H9 (cell line): ENCODE data around the gene CYP4V2. TPM values are rescaled to one million over a fixed set of nuclear protein-coding genes. Genes with fewer than 3 reads are reported as not detected.

Source experiments
- DNase-seq: peaks from one replicate; pipeline ENCODE4 v3.0.0-alpha.2; 2017
- H2AFZ ChIP-seq: one replicate; pipeline ENCODE4 v1.6.1; 2013; ENCODE audit warnings: mild to moderate bottlenecking, low read length, control low read depth, moderate library complexity
- H2AK5ac ChIP-seq: 2 replicates; pipeline ENCODE4 v1.6.1; 2013; ENCODE audit warnings: low read length, control low read depth, mixed read lengths; ENCODE audit not compliant: insufficient read length
- H2BK120ac ChIP-seq: one replicate; pipeline ENCODE4 v1.6.1; 2013; ENCODE audit warnings: low read depth, mild to moderate bottlenecking, low read length, control low read depth, inconsistent platforms; ENCODE audit not compliant: poor library complexity, severe bottlenecking
- H2BK12ac ChIP-seq: 2 replicates; pipeline ENCODE4 v1.6.1; 2013; ENCODE audit warnings: low read length, control low read depth, mixed read lengths, low read depth; ENCODE audit not compliant: insufficient read length
- H2BK15ac ChIP-seq: 2 replicates; pipeline ENCODE4 v1.6.1; 2013; ENCODE audit warnings: low read depth, low read length, control low read depth
- H2BK20ac ChIP-seq: one replicate; pipeline ENCODE4 v1.6.1; 2013; ENCODE audit warnings: low read depth, mild to moderate bottlenecking, low read length, control low read depth, inconsistent platforms; ENCODE audit not compliant: poor library complexity, severe bottlenecking
- H2BK5ac ChIP-seq: 2 replicates; pipeline ENCODE4 v1.6.1; 2013; ENCODE audit warnings: low read length, control low read depth, mixed read lengths; ENCODE audit not compliant: insufficient read length
- H3K14ac ChIP-seq: 2 replicates; pipeline ENCODE4 v1.6.1; 2013; ENCODE audit warnings: low read length, control low read depth; ENCODE audit not compliant: insufficient read depth
- H3K18ac ChIP-seq: 2 replicates; pipeline ENCODE4 v1.6.1; 2013; ENCODE audit warnings: low read depth, mild to moderate bottlenecking, mixed read lengths, low read length, control low read depth; ENCODE audit not compliant: insufficient read length
- H3K23ac ChIP-seq: 2 replicates; pipeline ENCODE4 v1.6.1; 2013; ENCODE audit warnings: low read length, control low read depth, mixed read lengths, low read depth; ENCODE audit not compliant: insufficient read length
- H3K23me2 ChIP-seq: 2 replicates; pipeline ENCODE4 v1.6.1; 2013; ENCODE audit warnings: low read depth, mild to moderate bottlenecking, mixed read lengths, low read length, control low read depth; ENCODE audit not compliant: insufficient read length, poor library complexity, severe bottlenecking
- H3K27ac ChIP-seq: 2 replicates; pipeline ENCODE4 v1.5.1; 2013; ENCODE audit warnings: low read length, control low read depth, mixed read lengths, low read depth; ENCODE audit not compliant: insufficient read length
- H3K27me3 ChIP-seq: 2 replicates; pipeline ENCODE4 v1.6.1; 2013; ENCODE audit warnings: low read length, control low read depth, inconsistent platforms; ENCODE audit not compliant: insufficient read depth
- H3K4ac ChIP-seq: 2 replicates; pipeline ENCODE4 v1.6.1; 2013; ENCODE audit warnings: low read depth, mild to moderate bottlenecking, control low read depth, inconsistent platforms, low read length, moderate library complexity
- H3K4me1 ChIP-seq: 2 replicates; pipeline ENCODE4 v1.6.1; 2013; ENCODE audit warnings: low read length, control low read depth, inconsistent platforms; ENCODE audit not compliant: insufficient read depth
- H3K4me2 ChIP-seq: 2 replicates; pipeline ENCODE4 v1.6.1; 2013; ENCODE audit warnings: low read length, control low read depth, mixed read lengths; ENCODE audit not compliant: insufficient read length, insufficient read depth
- H3K56ac ChIP-seq: 2 replicates; pipeline ENCODE4 v1.6.1; 2013; ENCODE audit warnings: low read depth, mild to moderate bottlenecking, mixed read lengths, low read length, control low read depth; ENCODE audit not compliant: insufficient read length
- H3K79me1 ChIP-seq: 2 replicates; pipeline ENCODE4 v1.6.1; 2013; ENCODE audit warnings: low read depth, mild to moderate bottlenecking, moderate library complexity, low read length, control low read depth, inconsistent platforms; ENCODE audit not compliant: insufficient read depth, poor library complexity, severe bottlenecking
- H3K79me2 ChIP-seq: 2 replicates; pipeline ENCODE4 v1.6.1; 2013; ENCODE audit warnings: low read length, control low read depth, inconsistent platforms; ENCODE audit not compliant: insufficient read depth
- H3K9ac ChIP-seq: 2 replicates; pipeline ENCODE4 v1.6.1; 2013; ENCODE audit warnings: low read length, control low read depth, mixed read lengths; ENCODE audit not compliant: insufficient read length; ENCODE audit errors: extremely low read depth
- H3K9me3 ChIP-seq: one replicate; pipeline ENCODE4 v1.6.1; 2013; ENCODE audit warnings: low read depth, low read length, inconsistent platforms; ENCODE audit not compliant: control insufficient read depth
- H3T11ph ChIP-seq: one replicate; pipeline ENCODE4 v1.6.1; 2013; ENCODE audit warnings: mild to moderate bottlenecking, low read length, control low read depth, inconsistent platforms
- H4K20me1 ChIP-seq: one replicate; pipeline ENCODE4 v1.6.1; 2013; ENCODE audit not compliant: control insufficient read depth, insufficient read length, insufficient read depth
- H4K5ac ChIP-seq: 2 replicates; pipeline ENCODE4 v1.6.1; 2013; ENCODE audit warnings: low read depth, mild to moderate bottlenecking, mixed read lengths, low read length, control low read depth; ENCODE audit not compliant: insufficient read length
- H4K8ac ChIP-seq: replicated peaks from 2 replicates; pipeline ENCODE4 v1.6.1; 2013; ENCODE audit warnings: low read length, control low read depth, mixed read lengths, low read depth; ENCODE audit not compliant: insufficient read length
- H4K91ac ChIP-seq: 2 replicates; pipeline ENCODE4 v1.6.1; 2013; ENCODE audit warnings: low read depth, mild to moderate bottlenecking, moderate library complexity, mixed read lengths, low read length, control low read depth; ENCODE audit not compliant: insufficient read length
- H3K27ac Mint-ChIP-seq, 3 experiments: 2 replicates in 2 of 3; 3 replicates in 1 of 3; pipeline ENCODE4 v1.8.0; 2020 to 2021; ENCODE audit warnings: mixed read lengths in 3 of 3, mild to moderate bottlenecking in 1 of 3, moderate library complexity in 1 of 3
- H3K27me3 Mint-ChIP-seq: 2 replicates; pipeline ENCODE4 v1.8.0; 2021; ENCODE audit warnings: low read depth, mild to moderate bottlenecking, moderate library complexity, mixed read lengths
- H3K36me3 Mint-ChIP-seq, 3 experiments: 2 replicates in 2 of 3; 3 replicates in 1 of 3; pipeline ENCODE4 v1.8.0; 2020 to 2021; ENCODE audit warnings: low read depth in 3 of 3, mixed read lengths in 3 of 3; ENCODE audit not compliant: insufficient read depth in 1 of 3
- H3K4me1 Mint-ChIP-seq, 2 experiments: 2 replicates each; pipeline ENCODE4 v1.8.0; 2020; ENCODE audit warnings: mixed read lengths in 2 of 2
- H3K4me3 Mint-ChIP-seq, 2 experiments: 2 replicates in 1 of 2; 3 replicates in 1 of 2; pipeline ENCODE4 v1.8.0; 2020 to 2021; ENCODE audit warnings: mild to moderate bottlenecking in 2 of 2, mixed read lengths in 2 of 2, moderate library complexity in 1 of 2
- H3K9me3 Mint-ChIP-seq, 2 experiments: 2 replicates in 1 of 2; 3 replicates in 1 of 2; pipeline ENCODE4 v1.8.0; 2020; ENCODE audit warnings: mild to moderate bottlenecking in 2 of 2, mixed read lengths in 2 of 2, moderate library complexity in 1 of 2
- WGBS: extraction: QIAGEN DNeasy Blood & Tissue Kit; methylation state at CpG from one replicate; pipeline ENCODE4 v1.1.7; 2013; ENCODE audit warnings: missing lambda C conversion rate, low lambda C conversion rate, mixed read lengths; ENCODE audit not compliant: insufficient read length; ENCODE audit errors: extremely low coverage; 5-methylcytosine and 5-hydroxymethylcytosine counted together
- total RNA-seq: library from RNA; stranded (reverse); gene quantifications from 2 replicates; pipeline ENCODE4 v1.2.1, GENCODE V29; 2021
- TF ChIP-seq, protein P1 (sequence below): fragments of 200-600 bp; sonication (generic); conservative IDR thresholded peaks from 3 replicates; pipeline ENCODE4 v1.8.0; 2021; ENCODE audit warnings: antibody characterized with exemption, mild to moderate bottlenecking

Gene CYP4V2
- total RNA-seq, 1 experiment from 2014 or later: 1.0 TPM

- Histone ChIP-seq H4K20me1 (no peaks in the 10 kb centered on the region), H2BK5ac (no peak overlapping the region), H4K91ac (no peak overlapping the region), H4K8ac (no peak overlapping the region), H2AFZ (no peak overlapping the region), H3K23me2 (no peaks in the 10 kb centered on the region), H3K9me3 (no peaks in the 10 kb centered on the region), H2BK120ac (no peak overlapping the region), H3K14ac (no peak overlapping the region), H3K23ac (no peak overlapping the region), H2BK20ac (no peak overlapping the region), H2AK5ac (no peak overlapping the region), H3T11ph (no peak overlapping the region), H3K4me1 (no peaks in the 10 kb centered on the region), H3K4ac (no peak overlapping the region), H3K56ac (no peak overlapping the region), H2BK15ac (no peak overlapping the region), H3K79me2 (no peaks in the 10 kb centered on the region), H4K5ac (no peak overlapping the region), H3K27ac (no peak overlapping the region), H2BK12ac (no peak overlapping the region), H3K18ac (no peak overlapping the region), H3K9ac (no peak overlapping the region), H3K27me3 (no peaks in the 10 kb centered on the region), H3K4me2 (no peak overlapping the region), H3K79me1 (no peaks in the 10 kb centered on the region)
- Mint-ChIP-seq H3K27ac (no peak overlapping the region), H3K9me3 (0 out of 5 replicates have a peak, but pooled peaks cover 0 to 8% of the 10 kb centered on the region in 2 experiments), H3K27me3 (no peaks in the 10 kb centered on the region), H3K4me3 (no peak overlapping the region), H3K4me1 (peaks cover 23 to 25% of the 10 kb centered on the region in 2 experiments), H3K36me3 (peaks cover 0 to 18% (median 0%) of the 10 kb centered on the region in 3 experiments; a peak in 3 of 7 replicates)
- DNase-seq: no peak
- WGBS: no CpG with 5 or more reads among the region's 5 CpGs
- TF ChIP-seq, protein P1, sequence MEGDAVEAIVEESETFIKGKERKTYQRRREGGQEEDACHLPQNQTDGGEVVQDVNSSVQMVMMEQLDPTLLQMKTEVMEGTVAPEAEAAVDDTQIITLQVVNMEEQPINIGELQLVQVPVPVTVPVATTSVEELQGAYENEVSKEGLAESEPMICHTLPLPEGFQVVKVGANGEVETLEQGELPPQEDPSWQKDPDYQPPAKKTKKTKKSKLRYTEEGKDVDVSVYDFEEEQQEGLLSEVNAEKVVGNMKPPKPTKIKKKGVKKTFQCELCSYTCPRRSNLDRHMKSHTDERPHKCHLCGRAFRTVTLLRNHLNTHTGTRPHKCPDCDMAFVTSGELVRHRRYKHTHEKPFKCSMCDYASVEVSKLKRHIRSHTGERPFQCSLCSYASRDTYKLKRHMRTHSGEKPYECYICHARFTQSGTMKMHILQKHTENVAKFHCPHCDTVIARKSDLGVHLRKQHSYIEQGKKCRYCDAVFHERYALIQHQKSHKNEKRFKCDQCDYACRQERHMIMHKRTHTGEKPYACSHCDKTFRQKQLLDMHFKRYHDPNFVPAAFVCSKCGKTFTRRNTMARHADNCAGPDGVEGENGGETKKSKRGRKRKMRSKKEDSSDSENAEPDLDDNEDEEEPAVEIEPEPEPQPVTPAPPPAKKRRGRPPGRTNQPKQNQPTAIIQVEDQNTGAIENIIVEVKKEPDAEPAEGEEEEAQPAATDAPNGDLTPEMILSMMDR: no peak
Observed at GRCh38 chr4:186167605-186168004, 23.8 kb upstream of the CYP4V2 start.
